ENCODE results near the gene CDH13.

CDH13 gene

DNA sequence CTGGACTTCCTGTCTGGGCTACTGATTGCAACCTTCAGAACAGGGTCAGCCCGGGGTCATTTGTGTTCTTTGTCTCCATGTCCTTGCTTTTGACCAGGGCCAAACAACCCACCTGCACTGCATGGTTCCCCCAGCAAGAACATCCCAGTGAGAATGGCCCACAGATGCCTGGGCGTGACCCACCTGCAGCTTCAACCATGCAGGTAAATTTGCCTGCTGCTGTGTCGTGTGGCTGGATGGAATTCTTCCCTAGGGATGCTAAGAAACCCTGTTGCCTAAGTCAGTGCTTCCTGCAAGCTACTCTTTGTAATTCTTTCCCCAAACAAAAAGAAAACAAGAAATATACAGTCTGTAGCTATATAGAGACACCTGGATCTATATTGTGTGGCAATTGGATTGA, 12.5 kb downstream of the CDH13 start:
- Histone ChIP-seq H3K4me3 (replicated peaks; ENCODE audit: insufficient read depth, low read length) (no peak overlapping the region), H3K27me3 (ENCODE audit: insufficient read depth, poor library complexity, severe bottlenecking) (no peaks in the 10 kb centered on the region), H3K27ac (replicated peaks) (no peak overlapping the region)
- TF ChIP-seq SPI1 (IDR thresholded peaks at IDR 0.05; ENCODE audit: borderline replicate concordance, low read depth) (no peak), POLR2AphosphoS5 (IDR thresholded peaks at IDR 0.05; ENCODE audit: low read depth) (no peak)
- TF ChIP-seq, protein P1, sequence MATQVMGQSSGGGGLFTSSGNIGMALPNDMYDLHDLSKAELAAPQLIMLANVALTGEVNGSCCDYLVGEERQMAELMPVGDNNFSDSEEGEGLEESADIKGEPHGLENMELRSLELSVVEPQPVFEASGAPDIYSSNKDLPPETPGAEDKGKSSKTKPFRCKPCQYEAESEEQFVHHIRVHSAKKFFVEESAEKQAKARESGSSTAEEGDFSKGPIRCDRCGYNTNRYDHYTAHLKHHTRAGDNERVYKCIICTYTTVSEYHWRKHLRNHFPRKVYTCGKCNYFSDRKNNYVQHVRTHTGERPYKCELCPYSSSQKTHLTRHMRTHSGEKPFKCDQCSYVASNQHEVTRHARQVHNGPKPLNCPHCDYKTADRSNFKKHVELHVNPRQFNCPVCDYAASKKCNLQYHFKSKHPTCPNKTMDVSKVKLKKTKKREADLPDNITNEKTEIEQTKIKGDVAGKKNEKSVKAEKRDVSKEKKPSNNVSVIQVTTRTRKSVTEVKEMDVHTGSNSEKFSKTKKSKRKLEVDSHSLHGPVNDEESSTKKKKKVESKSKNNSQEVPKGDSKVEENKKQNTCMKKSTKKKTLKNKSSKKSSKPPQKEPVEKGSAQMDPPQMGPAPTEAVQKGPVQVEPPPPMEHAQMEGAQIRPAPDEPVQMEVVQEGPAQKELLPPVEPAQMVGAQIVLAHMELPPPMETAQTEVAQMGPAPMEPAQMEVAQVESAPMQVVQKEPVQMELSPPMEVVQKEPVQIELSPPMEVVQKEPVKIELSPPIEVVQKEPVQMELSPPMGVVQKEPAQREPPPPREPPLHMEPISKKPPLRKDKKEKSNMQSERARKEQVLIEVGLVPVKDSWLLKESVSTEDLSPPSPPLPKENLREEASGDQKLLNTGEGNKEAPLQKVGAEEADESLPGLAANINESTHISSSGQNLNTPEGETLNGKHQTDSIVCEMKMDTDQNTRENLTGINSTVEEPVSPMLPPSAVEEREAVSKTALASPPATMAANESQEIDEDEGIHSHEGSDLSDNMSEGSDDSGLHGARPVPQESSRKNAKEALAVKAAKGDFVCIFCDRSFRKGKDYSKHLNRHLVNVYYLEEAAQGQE (IDR thresholded peaks at IDR 0.05; ENCODE audit: insufficient replicate concordance, low read depth) = no peak
- no peak for DNase-seq (ENCODE audit: low read depth in 1 of 2, low spot score in 1 of 2)

DNA sequence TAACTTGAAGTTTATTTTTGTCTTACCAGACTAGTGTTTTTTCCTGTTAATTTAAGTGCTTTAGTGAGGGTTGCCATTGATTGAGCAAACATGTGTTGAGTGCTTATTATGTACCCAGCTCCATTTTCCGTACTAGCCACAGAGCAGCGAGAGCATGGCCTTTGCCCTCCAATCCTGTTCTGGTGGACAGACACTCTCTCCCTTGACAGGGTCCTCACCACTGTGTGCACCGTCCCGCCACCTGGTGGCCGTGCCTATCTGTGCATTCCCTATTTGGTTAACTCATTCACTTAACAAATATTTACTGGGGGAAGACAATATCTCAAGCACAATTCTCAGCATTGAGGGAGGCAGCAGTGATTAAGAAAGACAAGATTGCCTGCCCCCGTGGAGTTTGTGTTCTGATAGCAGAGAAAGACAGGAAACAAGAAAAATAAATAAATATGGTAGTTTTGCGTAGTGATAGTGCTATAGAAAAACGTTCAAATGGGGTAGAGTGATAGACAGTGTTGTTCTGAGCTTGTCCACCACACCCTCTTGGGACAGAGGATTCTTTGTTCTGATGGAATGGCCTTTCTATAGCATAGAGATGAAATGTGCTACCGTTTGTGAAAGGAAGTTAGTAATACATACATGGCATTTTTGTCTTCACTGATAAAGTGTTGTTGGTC, 13.0 kb downstream of the CDH13 start:
- H3K27me3 ChIP-seq (ENCODE audit: insufficient read depth, poor library complexity, severe bottlenecking) = no peaks in the 10 kb centered on the region
- H3K27ac ChIP-seq (replicated peaks) = no peak overlapping the region
- peak in 1 of 2 experiments; percentile 24 for DNase-seq (ENCODE audit: low read depth in 1 of 2, low spot score in 1 of 2)
- TF ChIP-seq SPI1 (IDR thresholded peaks at IDR 0.05; ENCODE audit: borderline replicate concordance, low read depth) = no peak
- TF ChIP-seq, protein P2, sequence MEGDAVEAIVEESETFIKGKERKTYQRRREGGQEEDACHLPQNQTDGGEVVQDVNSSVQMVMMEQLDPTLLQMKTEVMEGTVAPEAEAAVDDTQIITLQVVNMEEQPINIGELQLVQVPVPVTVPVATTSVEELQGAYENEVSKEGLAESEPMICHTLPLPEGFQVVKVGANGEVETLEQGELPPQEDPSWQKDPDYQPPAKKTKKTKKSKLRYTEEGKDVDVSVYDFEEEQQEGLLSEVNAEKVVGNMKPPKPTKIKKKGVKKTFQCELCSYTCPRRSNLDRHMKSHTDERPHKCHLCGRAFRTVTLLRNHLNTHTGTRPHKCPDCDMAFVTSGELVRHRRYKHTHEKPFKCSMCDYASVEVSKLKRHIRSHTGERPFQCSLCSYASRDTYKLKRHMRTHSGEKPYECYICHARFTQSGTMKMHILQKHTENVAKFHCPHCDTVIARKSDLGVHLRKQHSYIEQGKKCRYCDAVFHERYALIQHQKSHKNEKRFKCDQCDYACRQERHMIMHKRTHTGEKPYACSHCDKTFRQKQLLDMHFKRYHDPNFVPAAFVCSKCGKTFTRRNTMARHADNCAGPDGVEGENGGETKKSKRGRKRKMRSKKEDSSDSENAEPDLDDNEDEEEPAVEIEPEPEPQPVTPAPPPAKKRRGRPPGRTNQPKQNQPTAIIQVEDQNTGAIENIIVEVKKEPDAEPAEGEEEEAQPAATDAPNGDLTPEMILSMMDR (IDR thresholded peaks at IDR 0.05; ENCODE audit: insufficient read depth, low read length) = peak; percentile 78
- TF ChIP-seq, protein P1 (IDR thresholded peaks at IDR 0.05; ENCODE audit: insufficient replicate concordance, low read depth) = no peak
- H3K4me3 ChIP-seq (replicated peaks; ENCODE audit: insufficient read depth, low read length) = no peak overlapping the region

DNA sequence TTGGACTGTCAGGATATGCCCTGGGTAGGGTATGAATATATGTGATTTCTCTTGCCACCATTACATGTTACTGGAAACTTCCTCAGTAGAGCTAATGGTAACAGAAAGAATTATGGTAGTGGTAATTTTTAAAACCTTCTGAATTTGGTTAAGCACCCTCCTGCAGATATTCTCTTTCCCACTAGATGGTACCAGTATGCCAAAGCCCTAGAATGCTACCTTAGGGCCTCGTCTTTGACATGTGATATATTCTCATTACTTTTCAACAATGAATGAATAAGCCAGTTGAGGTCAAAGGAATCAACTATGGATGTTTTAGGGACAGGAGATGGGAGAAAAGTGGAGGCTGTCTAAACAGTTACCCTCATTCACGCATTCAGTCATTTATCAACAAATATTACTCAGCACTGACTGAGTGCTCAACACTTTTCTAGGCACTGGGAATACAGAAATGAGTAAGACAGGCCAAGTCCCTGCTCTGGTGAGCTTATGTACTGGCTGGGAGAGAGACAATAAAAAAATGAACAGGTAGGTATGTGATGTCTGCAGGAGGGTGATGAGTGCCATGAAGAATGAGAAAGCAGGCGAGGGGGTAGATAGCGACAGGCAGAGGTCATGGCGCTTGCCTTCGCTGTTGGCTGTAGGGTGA, 14.7 kb downstream of the CDH13 start:
- H3K27ac ChIP-seq (replicated peaks) = no peak overlapping the region
- TF ChIP-seq, protein P2 (IDR thresholded peaks at IDR 0.05; ENCODE audit: insufficient read depth, low read length) = no peak
- TF ChIP-seq, protein P1 (IDR thresholded peaks at IDR 0.05; ENCODE audit: insufficient replicate concordance, low read depth) = no peak
- TF ChIP-seq GABPA (IDR thresholded peaks at IDR 0.05; ENCODE audit: low read depth) (no peak), SPI1 (IDR thresholded peaks at IDR 0.05; ENCODE audit: borderline replicate concordance, low read depth) (no peak), POLR2AphosphoS5 (IDR thresholded peaks at IDR 0.05; ENCODE audit: low read depth) (no peak)
- H3K4me3 ChIP-seq (replicated peaks; ENCODE audit: insufficient read depth, low read length) = no peak overlapping the region
- no peaks in the 10 kb centered on the region for H3K27me3 ChIP-seq (ENCODE audit: insufficient read depth, poor library complexity, severe bottlenecking)
- no peak for DNase-seq (ENCODE audit: low read depth in 1 of 2, low spot score in 1 of 2)
